NT2/D1 (cell line): ENCODE results near the gene CEP85L.

Source experiments
- DNase-seq: peaks from one replicate; pipeline ENCODE4 v3.0.0-alpha.2; 2011; ENCODE audit warnings: low read depth, low spot score
- H3K27me3 ChIP-seq: 2 replicates; pipeline ENCODE4 v1.6.0; 2011; ENCODE audit warnings: mild to moderate bottlenecking; ENCODE audit not compliant: insufficient read length, insufficient read depth
- H3K36me3 ChIP-seq: 2 replicates; pipeline ENCODE4 v1.6.1; 2011; ENCODE audit warnings: mild to moderate bottlenecking, low read length, mixed read lengths; ENCODE audit not compliant: insufficient read depth, insufficient read length
- H3K4me1 ChIP-seq: 2 replicates; pipeline ENCODE4 v1.5.1; 2011; ENCODE audit not compliant: insufficient read depth, insufficient read length
- H3K4me3 ChIP-seq: 2 replicates; pipeline ENCODE4 v1.5.1; 2011; ENCODE audit warnings: low read depth; ENCODE audit not compliant: insufficient read length
- H3K9ac ChIP-seq: 2 replicates; pipeline ENCODE4 v1.6.0; 2011; ENCODE audit warnings: low read depth; ENCODE audit not compliant: insufficient read length
- H3K9me3 ChIP-seq: 2 replicates; pipeline ENCODE4 v1.5.1; 2011; ENCODE audit warnings: mild to moderate bottlenecking, low read length; ENCODE audit not compliant: insufficient read depth
- SUZ12 ChIP-seq: IDR thresholded peaks from 2 replicates; pipeline ENCODE4 v1.6.1; 2011; ENCODE audit not compliant: insufficient read length, insufficient read depth; ENCODE audit errors: extremely low read depth
- YY1 ChIP-seq: IDR thresholded peaks from 2 replicates; pipeline ENCODE4 v1.6.1; 2011; ENCODE audit not compliant: insufficient read length, insufficient read depth
- ZNF274 ChIP-seq: IDR thresholded peaks from 2 replicates; pipeline ENCODE4 v1.6.1; 2011; ENCODE audit warnings: mild to moderate bottlenecking, low read depth, low read length

CEP85L gene

DNA sequence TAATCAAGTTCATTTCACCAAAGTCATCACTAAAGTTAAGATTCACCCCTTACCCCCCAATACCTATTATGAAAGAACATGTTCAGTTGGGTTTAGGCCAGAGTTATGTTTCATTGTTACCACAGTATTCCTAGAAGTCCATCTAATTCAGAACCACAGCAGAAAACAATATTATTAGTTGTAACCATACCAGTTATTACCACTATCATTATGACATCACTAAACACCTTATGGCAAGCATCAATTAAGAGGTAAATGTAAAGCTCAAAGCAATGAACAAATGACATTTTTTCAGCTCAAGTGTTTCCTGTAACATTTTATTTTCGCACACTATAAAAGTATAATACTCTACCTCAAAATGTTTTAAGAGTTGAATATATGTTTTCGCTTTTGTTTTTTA, 4.4 kb downstream of the CEP85L start:
- TF ChIP-seq SUZ12, result no peak
- Histone ChIP-seq H3K9ac (no peak overlapping the region), H3K4me3 (no peak overlapping the region), H3K36me3 (no peaks in the 10 kb centered on the region), H3K27me3 (no peaks in the 10 kb centered on the region), H3K9me3 (no peaks in the 10 kb centered on the region), H3K4me1 (no peaks in the 10 kb centered on the region)
- no peak for DNase-seq

- no peaks in the 10 kb centered on the region for H3K9me3 ChIP-seq
- H3K36me3 ChIP-seq, result no peaks in the 10 kb centered on the region
- no peak for TF ChIP-seq ZNF274
- TF ChIP-seq YY1, result no peak
- TF ChIP-seq SUZ12, result no peak
- no peak for DNase-seq
- no peaks in the 10 kb centered on the region for H3K27me3 ChIP-seq
- no peak overlapping the region for H3K9ac ChIP-seq
- no peaks in the 10 kb centered on the region for H3K4me1 ChIP-seq
- no peak overlapping the region for H3K4me3 ChIP-seq
Observed at GRCh38 chr6:118645395-118645794, 6.0 kb downstream of the CEP85L start.

DNA sequence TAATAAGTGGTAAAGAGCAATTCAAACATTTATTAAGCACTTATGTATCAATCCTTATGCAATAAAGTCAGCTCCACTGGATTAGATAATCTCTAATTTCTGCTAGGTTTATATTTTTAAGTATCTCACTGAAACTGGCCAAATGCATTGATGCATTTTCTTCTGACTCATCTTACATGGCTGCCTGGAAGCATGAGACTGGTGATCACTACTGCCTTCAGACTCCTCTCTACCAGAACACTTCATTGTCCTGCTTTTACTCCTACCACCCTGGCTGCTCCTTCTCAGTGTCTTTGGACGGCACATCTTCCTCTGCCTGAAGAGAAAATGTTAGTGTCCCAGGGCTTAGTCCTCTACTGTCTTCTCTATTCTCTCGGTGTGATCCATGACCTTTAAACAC, 7.4 kb downstream of the CEP85L start:
- no peak for DNase-seq
- Histone ChIP-seq H3K4me3 (no peak overlapping the region), H3K9me3 (no peaks in the 10 kb centered on the region), H3K9ac (no peak overlapping the region), H3K36me3 (no peaks in the 10 kb centered on the region), H3K4me1 (no peaks in the 10 kb centered on the region), H3K27me3 (no peaks in the 10 kb centered on the region)
- TF ChIP-seq ZNF274 (no peak), SUZ12 (no peak), YY1 (no peak)

DNA sequence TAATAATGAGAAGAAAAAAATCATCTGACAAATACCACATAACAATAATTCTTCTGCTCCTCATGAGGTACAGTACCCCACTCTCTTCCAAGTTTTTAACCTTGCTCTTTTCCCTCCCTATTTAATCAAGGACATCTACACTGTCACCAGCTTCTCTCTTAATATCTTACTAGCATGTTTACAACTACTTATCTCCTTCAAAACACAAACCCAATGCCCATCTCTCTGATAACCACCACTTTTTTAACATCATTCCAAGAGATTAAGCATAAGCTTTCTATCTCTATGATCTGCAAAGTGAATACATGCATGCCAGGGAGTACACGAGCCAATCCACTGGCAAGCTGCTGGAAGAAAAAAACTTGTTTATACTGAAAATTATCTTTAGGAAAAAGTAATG, 10.3 kb downstream of the CEP85L start:
- TF ChIP-seq SUZ12 (no peak), ZNF274 (no peak), YY1 (no peak)

GRCh38 chr6:118639054-118639964, 12.1 kb downstream of the CEP85L start:
- H3K4me1 ChIP-seq, result no peaks in the 10 kb centered on the region
- H3K36me3 ChIP-seq, result no peaks in the 10 kb centered on the region
- H3K9ac ChIP-seq, result no peak overlapping the region
- H3K4me3 ChIP-seq, result no peak overlapping the region
- H3K9me3 ChIP-seq, result no peaks in the 10 kb centered on the region
- no peak for DNase-seq
- H3K27me3 ChIP-seq, result no peaks in the 10 kb centered on the region
- TF ChIP-seq SUZ12 (no peak), YY1 (no peak), ZNF274 (no peak)

More for the DNA sequence above, 10.3 kb downstream of the CEP85L start:
- no peak overlapping the region for H3K9ac ChIP-seq
- no peak overlapping the region for H3K4me3 ChIP-seq
- no peaks in the 10 kb centered on the region for H3K4me1 ChIP-seq
- no peak for DNase-seq
- H3K27me3 ChIP-seq, result no peaks in the 10 kb centered on the region
- no peaks in the 10 kb centered on the region for H3K9me3 ChIP-seq
- H3K36me3 ChIP-seq, result no peaks in the 10 kb centered on the region

DNA sequence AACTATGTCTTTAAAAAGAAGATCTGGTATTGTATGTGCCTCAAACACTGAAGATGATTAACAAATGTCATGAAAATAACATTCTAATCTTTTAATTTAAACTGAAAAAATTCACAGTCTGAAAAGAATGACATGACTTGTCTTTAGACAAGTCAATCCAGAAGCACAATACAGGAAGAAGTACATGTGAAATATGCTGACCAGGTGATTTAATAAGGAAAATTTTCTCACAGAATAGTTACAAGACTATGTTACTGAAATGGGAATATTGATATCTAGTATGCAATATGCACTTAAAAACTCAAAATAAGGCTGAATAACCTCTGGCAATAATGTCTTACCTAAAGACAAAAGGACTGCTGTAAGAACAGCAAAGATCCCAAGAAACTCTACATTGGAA, 13.1 kb downstream of the CEP85L start:
- TF ChIP-seq YY1 (no peak), SUZ12 (no peak), ZNF274 (no peak)
- Histone ChIP-seq H3K9ac (no peak overlapping the region), H3K36me3 (no peaks in the 10 kb centered on the region), H3K4me3 (no peak overlapping the region), H3K27me3 (no peaks in the 10 kb centered on the region), H3K4me1 (no peaks in the 10 kb centered on the region), H3K9me3 (no peaks in the 10 kb centered on the region)
- no peak for DNase-seq

- Histone ChIP-seq H3K9ac (no peak overlapping the region), H3K4me1 (no peaks in the 10 kb centered on the region), H3K27me3 (no peaks in the 10 kb centered on the region), H3K9me3 (no peaks in the 10 kb centered on the region), H3K36me3 (no peaks in the 10 kb centered on the region), H3K4me3 (no peak overlapping the region)
- no peak for DNase-seq
- TF ChIP-seq SUZ12 (no peak), ZNF274 (no peak), YY1 (no peak)
Observed at GRCh38 chr6:118635909-118636735, 15.3 kb downstream of the CEP85L start.
